ENCODE measurements around the gene AADACL4.

The AADACL4 gene

DNA sequence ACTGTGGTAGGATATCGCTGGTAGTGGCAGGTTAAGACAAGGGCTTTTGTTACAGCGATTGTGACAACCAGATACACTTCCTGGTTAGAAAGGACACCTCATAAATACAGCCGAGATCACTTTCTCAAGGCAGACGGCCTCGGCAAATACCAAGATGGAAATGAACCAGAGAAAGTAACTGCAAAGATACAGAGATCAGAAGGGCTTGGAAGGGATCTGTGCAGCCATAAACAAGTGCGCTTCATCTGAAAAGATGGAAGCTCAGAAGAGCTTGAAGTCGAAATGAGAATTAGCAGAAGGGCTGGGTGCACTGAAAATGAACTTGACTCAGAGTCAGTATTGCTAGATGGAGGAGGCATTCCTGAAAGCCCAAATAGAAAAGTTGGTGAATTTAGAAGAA lies 32.9 kb upstream of the AADACL4 start:
- DNase-seq (ENCODE audit: low read depth in 2 of 3, low spot score in 2 of 3) = no peak

DNA sequence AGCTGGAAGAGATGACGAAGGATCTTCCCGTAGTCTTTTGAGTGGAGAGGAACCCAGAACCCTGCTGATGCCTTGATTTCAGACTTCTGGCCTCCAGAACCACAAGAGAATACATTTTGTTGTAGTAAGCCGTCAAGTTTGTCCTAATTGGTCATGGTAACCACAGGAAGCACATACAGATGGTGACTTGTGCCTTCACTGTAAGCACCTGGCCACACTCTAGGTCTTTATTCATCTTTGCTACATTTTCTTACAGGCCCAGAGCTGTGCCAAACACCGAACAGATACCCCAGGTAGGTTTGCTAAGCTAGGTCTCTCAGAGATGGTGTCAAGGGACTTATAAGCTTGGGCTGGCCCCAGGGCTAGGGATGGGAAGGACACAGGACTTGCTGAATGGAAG lies 30.7 kb upstream of the AADACL4 start:
- DNase-seq (ENCODE audit: low read depth in 2 of 3, low spot score in 2 of 3) = no peak

DNA sequence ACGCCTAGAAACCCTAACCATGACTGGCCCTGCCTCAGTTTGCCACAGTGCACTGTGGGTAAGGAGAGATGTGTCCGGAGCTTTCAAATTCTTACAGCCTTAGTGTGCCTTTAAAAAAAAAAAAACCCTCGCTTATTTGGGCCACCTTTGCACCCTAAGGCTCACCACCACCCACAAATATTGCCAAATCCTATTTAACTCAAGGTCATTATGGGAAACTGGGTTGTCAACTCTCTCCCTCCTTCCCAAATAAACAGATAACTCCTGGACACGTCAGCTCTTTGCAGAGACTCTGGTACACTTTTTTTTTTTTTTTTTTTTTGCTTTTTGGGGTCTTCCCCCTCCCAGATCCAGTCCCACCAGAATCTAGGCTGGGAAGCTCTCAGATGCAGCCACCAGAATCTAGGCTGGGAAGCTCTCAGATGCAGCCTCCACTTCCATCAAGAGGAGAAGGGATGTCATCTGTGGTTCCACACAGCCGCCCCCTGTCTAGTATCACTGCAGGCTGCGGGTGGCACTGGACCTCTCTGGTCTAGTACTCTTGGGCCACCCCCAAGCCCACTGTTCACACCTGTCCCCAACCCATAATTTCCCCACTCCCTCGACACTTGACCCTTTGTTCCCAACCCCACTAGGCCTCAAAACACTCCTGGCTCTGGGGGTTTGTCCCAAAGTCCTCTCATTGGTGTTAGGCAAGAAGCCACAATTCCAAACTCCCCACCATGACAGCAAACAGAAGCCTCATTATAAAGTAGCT lies 29.3 kb upstream of the AADACL4 start:
- no peak for DNase-seq (ENCODE audit: low read depth in 2 of 3, low spot score in 2 of 3)

DNA sequence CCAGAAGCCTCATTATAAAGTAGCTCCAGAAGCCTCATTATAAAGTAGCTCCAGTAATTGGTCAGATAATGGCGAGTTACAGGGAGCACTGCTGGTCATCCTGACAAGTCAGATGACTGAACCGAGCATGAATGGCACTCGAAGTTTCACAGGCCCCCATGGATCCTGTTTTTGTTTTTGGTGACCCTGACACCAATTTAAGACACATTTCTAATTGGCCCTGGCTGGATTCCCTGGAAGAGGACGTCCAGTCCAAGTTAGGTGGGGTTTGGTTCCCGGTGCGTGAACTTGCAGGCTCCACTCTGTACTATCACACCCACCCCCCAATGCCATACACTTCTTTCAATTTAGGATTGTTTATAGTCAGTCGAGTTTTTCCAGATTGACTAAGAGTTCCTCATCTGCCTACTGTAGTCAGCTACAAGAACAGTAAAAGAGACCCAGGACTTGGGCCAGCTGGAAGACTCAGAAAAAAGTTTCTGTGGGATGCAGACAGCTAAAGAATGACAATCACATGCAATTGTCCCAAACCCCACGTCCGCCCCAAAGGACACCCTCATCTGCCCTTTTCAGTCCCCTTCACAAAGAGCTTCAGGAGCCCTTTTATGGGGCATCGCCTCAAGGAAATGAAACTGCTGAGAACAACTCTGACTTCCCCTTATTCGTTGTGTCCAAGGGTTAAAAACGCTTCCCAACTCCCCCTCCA lies 28.6 kb upstream of the AADACL4 start:
- DNase-seq (ENCODE audit: low read depth in 2 of 3, low spot score in 2 of 3) = no peak

DNA sequence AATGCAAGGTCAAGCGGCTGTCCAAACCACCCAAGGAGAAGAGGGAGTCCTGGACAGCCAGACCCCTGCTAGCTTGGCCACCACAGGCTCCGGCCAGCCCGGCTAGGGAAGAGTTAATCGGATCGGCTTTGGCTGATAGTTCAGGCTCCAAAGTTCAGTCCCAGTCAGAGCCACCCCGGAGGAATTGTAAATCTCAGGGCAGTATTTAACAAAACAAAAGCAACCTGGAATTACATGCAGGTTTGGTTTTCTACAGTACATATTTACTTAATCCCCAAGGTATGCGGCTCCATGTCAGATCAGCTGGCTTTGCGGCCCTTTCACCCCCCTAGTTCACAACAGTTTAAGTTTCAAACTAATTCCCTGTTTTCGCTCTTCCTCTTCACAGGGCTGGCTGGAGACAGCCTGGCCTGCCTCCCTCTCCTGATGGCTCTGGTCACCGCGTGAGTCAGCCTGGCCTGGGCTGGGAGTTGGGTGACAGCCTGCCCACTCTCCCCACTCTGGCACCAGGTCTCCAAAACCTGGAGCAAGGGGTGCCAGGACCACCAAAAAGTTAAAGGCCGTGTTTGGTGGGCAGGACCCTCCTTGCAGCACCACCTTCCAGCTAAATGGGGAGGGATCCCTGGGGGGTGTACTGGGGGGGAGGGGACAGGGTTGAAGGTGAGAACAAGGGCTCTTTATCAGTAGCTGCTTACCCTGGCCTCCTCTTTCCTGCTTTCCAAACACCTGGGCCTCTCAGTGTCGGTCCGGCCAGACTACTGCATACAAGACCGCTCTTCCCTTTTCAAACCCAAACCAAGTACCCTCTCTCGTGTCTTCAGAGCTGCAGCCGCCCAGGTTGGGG lies 27.8 kb upstream of the AADACL4 start:
- DNase-seq (ENCODE audit: low read depth in 2 of 3, low spot score in 2 of 3) = no peak

DNA sequence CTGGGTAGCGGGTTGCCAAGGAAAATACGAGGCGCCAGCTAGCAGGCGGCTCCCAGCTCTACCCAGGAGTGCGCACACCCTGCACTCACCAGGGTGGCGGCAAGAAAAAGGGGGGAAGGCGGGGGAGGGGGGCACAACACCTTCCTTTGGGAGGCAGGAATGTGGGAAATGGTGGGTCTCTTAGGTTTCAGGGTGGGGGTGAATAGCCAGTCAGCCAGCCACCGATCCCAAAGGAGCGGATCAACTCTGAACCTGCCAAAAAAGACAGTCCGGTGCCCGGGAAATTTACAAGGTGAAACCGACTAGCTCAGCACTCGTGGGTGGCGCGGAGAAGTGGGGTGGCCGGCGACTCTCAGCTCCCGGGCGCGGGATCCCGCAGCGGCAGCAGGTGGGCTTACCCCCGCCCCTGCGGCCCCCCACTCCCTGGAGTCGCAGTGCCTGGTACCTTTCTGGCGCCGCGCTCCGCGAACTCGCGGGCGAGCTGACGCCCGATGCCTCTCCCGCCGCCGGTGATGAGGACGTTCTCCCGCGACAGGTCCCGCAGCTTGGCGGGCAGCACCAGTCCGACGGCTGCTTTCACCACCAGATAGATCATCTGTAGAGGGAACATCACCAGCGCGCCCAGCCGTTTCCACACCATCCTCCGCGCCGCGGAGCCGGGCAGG lies 27.0 kb upstream of the AADACL4 start:
- DNase-seq (ENCODE audit: low read depth in 2 of 3, low spot score in 2 of 3) = peak in 1 of 3 experiments; percentile 27

DNA sequence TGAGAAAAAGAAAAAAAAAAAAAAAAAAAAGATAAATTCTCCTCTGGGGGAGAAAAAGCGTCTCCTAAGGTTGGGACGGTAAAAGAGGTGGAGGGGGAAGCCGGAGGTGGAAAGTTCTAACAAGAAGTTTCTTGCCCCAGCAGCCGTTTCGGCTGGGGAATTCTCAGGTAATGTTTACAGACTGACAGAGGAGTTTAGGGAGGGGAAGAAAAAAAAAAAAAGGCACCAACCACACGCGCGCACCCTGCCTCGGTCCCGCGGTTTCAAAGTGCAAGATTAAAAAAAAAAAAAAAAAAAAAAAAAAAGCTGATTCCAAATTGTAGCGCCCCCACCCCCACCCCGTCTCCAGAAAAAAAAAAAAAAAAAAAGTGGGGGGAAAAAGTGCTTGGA lies 26.4 kb upstream of the AADACL4 start:
- no peak for DNase-seq (ENCODE audit: low read depth in 2 of 3, low spot score in 2 of 3)

DNA sequence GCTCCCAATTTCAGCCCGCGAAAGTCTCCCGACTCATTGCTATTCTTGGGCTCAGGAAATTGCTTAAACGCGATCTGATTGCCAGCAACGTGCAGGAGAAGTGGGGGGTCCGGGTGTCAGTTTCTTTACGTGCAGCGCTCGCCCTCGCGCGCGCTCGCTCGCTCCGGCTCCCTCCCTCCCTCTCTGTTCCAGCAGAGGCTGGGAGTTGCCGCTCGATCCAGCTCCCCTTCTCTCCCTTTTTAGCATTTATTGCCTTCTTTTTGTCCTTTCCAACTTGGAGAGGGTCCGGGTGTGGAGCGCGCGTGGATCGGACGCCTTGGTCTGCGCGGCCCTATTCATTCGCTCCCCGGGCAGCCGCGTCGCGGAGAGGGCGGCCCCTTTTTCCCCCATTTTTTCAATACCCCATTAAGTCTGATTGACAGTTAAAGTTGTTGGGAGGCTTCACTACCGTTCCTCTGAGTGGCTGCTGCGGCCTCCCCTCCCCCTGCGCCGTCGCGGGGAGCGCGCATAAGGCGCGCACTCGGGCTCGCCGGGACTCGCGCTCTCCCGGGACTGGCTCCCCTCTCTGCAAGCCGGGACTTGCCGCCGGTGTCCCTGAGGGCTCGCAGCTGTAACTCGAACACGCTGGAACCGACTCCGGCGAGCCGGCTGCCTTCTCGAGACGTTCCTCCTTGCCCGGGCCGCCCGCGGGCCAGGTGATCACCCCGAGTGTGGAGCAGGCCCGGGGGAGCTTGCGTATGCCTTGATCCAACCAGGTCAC lies 25.8 kb upstream of the AADACL4 start, which contains the start of gene DHRS3:
TSS of gene DHRS3 (minus strand) at position 310 of the 760 bp plus-strand sequence. CDS start 862 bp downstream, outside the sequence.
- DNase-seq (ENCODE audit: low read depth in 2 of 3, low spot score in 2 of 3) = peak; percentile 47 to 73 (median 58)

DNA sequence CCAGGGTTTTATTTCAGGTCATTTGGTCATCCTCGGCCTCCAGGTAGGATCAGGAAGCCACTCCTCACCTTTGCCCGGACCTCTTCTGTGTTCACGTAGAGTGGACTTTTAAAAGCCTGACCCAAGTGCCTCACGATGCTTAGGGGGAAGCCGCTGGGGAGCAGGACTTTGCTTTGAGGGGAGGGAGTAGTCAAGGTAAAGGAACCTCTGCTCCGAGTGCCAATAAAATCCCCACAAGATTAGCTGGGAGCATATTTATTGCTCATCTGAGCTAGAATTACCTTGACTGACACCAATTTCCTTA lies 25.3 kb upstream of the AADACL4 start:
- no peak for DNase-seq (ENCODE audit: low read depth in 2 of 3, low spot score in 2 of 3)

DNA sequence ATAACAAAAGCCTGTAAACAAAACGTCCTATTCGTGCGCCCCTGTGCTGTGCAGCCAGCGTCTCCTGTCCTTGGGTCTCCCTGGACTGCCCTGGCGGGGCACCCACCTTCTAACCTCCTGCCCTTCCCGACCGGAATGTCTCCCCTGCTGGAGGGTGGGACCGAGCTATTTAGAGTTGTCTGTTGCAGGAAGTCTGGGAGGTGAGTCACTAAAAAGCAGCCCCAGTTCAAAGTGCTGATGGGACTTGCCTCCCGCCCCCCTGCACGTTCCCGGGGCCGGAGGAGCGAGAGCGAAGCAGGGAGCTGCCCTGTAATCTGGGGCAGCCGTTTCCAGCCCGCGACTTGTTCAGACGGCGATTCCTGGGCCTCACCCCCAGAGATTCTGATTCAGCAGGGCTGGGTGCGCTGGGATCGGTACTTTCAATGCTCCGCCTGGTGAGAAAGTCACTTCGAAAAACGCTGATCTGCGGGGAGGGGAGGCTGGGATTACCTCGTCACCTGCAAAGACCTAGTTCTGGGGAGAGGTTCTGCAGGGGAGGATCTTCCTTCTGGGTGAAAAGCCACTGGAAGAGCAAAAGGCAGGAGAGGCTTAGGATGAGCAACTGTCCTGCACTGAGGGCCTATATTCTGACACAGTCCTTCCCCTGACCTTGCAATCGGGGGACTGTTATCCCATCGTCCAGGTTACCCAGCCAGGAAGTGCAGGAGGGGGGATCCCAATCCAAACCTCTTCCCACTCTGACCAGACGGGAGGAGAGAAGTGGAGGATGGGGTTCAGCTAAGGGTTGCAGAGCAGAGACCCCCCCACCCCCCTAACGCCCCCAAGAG lies 24.7 kb upstream of the AADACL4 start:
- DNase-seq (ENCODE audit: low read depth in 2 of 3, low spot score in 2 of 3) = peak; percentile 45 to 59 (median 50)

DNA sequence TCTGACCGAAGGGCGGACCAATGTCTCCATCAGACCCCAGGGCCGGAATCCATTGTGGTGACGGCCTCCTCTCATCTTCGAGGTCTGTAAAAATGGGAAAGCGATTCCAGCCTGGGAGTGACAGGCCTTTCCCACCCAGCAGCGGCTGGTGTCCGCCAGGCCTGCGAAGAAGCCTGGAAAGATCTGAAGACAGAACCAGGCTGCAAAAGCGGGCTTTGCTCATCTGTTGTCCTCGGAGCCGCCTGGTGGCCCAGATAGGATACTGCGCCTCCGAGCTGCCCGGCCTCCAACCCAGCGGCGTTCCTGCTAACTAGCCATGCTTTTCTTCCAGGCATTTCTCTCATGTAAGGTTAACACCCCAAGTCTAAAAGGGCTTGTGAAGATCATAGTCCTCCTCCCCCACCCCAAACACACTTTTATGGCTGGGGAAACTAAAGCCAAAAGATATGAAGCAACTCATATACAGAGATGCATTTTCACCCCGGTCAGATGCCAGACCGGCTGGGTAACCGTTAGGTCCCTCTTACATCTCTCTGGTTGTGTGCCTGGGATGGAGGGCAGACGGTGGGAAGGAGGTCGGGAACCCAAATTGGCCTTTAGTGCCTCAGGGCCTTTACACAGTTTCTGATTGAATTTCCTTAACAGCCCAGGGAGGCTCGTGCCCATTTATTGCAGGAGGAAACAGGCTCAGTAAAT lies 23.9 kb upstream of the AADACL4 start:
- DNase-seq (ENCODE audit: low read depth in 2 of 3, low spot score in 2 of 3) = peak; percentile 52 to 70 (median 57)

DNA sequence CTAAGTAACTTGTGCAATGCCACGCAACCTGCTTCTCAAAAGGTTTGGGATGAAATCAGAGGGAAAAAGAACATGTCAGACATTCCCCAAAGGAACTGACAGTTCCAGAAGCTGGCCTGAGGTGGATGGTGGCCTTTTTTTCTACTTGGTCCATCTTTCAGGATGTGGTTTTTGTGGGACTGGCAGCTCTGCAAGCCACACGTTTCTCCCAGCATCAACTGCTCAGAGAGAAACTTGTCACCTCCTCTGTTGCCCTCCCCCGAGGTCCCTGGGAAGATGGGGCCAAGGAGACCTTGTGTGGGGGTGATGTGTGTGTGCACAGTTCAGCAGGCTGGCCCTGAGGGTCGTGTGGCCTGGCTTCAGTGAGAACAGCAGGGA lies 23.4 kb upstream of the AADACL4 start:
- peak in 1 of 3 experiments; percentile 18 for DNase-seq (ENCODE audit: low read depth in 2 of 3, low spot score in 2 of 3)

DNA sequence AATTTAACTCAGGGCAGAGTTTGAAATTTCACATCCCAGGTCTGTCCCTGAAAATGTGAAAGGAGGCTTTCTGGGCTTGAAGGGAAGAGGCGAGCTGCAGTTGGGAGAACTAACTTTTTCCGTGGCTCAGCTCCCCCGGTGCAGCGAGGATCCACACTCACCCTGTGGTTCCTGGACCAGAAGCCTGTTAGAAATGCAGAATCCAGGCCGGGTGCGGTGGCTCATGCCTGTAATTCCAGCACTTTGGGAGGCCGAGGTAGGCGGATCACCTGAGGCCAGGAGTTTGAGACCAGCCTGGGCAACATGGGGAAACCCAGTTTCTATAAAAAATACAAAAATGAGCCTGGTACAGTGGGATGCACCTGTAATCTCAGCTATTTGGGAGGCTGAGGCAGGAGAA lies 23.0 kb upstream of the AADACL4 start:
- no peak for DNase-seq (ENCODE audit: low read depth in 2 of 3, low spot score in 2 of 3)

DNA sequence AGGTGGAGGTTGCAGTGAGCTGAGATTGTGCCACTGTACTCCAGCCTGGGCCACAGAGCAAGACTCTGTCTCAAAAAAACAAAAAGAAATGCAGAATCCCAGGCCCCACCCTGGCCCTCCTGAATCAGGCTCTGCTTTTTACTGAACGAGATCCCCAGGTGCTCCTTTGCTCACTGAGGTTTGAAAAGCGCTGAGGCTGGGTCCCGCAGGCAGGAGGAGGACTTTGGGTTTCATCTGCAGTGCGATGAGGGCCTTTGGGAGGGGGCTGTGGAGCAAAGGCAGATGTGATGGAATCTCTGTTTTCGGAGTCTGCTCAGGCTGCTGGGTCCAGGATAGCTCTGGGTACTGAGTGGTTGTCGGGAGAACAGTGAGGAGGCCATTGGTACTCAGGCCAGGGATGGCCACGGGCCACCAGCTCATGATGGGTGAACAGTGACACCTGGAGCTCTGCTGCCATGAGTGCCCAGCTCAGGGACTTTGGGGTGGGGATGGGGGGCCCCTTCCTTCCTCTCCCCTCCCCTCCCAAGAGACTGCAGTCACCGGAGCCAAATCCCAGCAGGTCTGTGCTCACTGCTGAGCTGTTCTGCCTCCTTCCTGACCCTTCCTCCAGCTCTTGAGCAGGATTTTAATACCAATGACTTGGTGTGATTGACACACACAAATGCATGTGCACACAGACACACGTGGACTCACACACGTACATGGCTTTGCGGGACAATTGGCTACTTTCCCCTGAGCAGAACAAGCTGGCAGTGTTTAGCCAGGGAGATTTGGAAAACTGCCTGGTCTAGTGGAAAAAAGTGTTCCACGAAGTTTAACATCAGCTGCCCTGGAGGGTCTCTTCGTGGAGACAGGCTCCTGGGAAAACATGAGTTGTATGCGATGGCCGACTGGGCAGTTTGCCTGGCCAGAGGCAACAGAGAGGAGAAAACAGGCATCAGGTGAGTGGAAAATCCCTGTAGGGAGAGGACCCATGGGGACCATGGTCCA lies 22.2 kb upstream of the AADACL4 start:
- no peak for DNase-seq (ENCODE audit: low read depth in 2 of 3, low spot score in 2 of 3)

DNA sequence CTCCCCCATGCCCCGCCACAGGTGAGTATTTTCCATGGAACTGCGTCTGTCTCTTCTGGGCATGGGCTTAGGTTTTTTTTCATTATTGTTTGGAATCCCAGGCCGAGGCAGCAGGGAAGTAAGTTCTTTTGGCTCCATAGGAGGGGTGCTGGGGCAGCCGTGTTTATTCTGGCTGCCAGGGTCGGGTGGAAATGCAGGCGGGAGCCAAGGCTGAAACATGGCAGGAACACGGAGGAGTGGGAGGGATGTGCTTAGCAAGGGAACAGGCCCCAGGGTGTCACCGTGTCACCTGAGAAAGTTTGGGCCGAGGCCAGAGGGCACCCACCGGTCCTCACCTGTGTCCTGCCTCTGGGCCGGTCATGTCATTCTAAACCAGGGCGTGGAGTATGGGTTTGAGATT lies 21.4 kb upstream of the AADACL4 start:
- DNase-seq (ENCODE audit: low read depth in 2 of 3, low spot score in 2 of 3) = no peak

DNA sequence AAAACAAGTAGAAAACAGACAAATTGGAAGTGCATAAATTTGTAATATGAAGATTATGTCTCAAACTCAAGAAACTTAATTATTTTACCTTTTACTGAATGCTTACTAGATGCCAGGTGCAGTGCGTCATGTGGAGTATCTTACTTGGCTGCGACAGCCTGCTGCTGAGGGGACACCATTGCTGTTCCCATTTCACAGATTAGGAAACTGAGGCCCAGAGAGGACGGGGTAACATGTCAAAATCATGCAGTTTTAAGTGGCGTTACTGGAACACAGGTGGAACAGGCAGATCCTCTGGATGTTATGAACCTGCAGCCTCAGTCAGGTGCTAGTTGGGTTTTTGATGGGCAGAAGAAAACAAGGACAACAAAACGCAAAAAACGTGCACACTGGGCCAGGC lies 18.6 kb upstream of the AADACL4 start:
- no peak for DNase-seq (ENCODE audit: low read depth in 2 of 3, low spot score in 2 of 3)

DNA sequence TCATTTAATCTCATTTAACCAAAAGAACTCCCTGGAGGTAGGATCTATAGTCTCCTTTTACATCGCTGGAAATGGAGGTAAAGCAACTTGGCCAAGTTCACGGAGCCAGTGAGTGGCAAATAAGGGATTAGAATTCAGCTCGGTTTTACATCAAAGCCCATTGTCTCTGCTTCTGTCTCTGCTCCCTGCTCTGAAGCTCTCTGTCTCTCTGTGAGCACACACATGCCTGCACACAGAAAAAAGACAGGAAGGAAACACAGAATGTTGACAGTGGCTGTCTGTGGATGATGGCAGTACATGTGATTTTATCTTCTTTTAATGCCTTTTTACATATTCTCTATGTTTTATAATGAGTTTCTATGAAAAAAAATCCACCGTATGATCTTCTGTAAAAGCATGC lies 17.0 kb upstream of the AADACL4 start:
- DNase-seq (ENCODE audit: low read depth in 2 of 3, low spot score in 2 of 3) = no peak

DNA sequence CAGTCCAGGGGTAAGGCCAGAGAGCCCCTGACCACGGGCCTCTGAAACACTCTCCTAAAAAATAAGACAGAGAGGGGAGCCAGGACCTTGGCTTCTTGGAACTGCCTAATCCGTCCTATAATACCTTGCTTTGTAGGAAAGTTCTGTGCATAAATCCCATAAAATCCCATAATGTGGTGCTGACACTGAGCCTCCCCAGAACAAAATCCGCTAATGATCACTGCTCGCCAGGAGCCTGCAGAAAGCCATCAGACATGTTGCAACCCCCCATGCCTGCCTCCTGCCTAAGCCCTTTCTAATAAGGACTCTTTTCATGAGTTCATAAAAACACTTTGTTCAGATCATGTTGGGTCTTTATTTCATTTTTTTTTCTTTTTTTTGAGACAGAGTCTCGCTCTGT lies 16.6 kb upstream of the AADACL4 start:
- no peak for DNase-seq (ENCODE audit: low read depth in 2 of 3, low spot score in 2 of 3)

Measured in activated CD8-positive, alpha-beta memory T cell treated with anti-CD3 and anti-CD28 coated beads for 48 hours (primary cell).